Neutrophil (primary cell): Measurements from ENCODE around the gene SFTPD.
"Not testable (repeated sequence)": the region's sequence is repeated elsewhere in the genome, so short reads cannot be mapped to it uniquely, and the experiment has no call there.

Experiments
- H3K27ac ChIP-seq: fragments of 200-600 bp; sonication (generic); 2 replicates; pipeline ENCODE4 v1.5.1; 2016; ENCODE audit warnings: mild to moderate bottlenecking, moderate library complexity
- H3K27me3 ChIP-seq: fragments of 200-600 bp; sonication (generic); 2 replicates; pipeline ENCODE4 v1.6.0; 2016; ENCODE audit warnings: mild to moderate bottlenecking
- H3K36me3 ChIP-seq: fragments of 200-600 bp; sonication (generic); 2 replicates; pipeline ENCODE4 v1.5.1; 2017
- H3K4me1 ChIP-seq, 2 experiments: fragments of 200-600 bp in 1 of 2; sonication (generic) in 1 of 2; 1 replicate in 1 of 2; 2 replicates in 1 of 2; pipeline versions ENCODE4 v1.5.1 to v1.6.1; 2013 to 2016; ENCODE audit warnings: low read depth in 1 of 2, low read length in 1 of 2, mild to moderate bottlenecking in 1 of 2, moderate library complexity in 1 of 2; ENCODE audit not compliant: control insufficient read depth in 1 of 2, insufficient read depth in 1 of 2
- H3K4me3 ChIP-seq, 2 experiments: fragments of 200-600 bp in 1 of 2; sonication (generic) in 1 of 2; 1 replicate in 1 of 2; 2 replicates in 1 of 2; pipeline ENCODE4 v1.5.1; 2013 to 2016; ENCODE audit warnings: low read depth in 1 of 2, low read length in 1 of 2, mild to moderate bottlenecking in 1 of 2, moderate library complexity in 1 of 2
- H3K9me3 ChIP-seq: fragments of 200-600 bp; sonication (generic); 2 replicates; pipeline ENCODE4 v1.5.1; 2016
- TF ChIP-seq, protein P1 (sequence below): fragments of 200-600 bp; sonication (generic); IDR thresholded peaks from 2 replicates; pipeline ENCODE4 v1.5.1; 2016; ENCODE audit warnings: antibody characterized with exemption

The SFTPD gene

DNA sequence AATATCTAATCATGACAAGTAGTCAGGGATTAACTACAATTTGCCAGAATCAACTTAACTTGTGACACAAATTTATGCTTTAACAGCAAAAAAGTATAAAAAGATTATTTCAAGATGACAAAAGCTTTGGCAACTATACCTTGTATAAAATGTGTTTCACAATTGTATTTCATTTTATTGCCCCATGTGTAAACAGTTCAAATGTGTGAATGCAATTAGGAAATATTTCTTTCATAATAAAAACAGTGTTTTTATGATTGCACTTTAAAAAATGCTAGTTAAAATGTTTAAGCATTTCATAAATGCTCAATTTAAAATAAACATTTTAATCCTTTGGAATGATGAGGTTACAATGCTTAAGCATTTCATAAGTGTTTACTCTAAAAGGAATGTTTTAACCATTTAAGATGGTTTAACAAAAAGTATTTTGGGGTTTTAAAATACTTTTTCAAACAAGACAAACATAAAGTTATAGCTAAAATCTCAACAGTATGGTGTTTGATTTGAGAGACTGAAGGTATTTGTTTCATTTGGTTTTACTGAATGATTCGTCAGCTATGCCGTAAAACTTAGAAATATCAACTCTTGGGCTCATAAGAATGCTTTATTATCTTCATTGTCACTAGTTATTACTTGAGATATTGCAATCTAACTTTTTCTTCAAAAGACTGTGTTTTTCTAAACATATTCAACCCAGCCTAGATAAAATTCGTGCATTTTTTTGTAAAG is 50.1 kb downstream of the SFTPD start:
- Histone ChIP-seq H3K27ac (no peak overlapping the region), H3K4me1 (peaks cover 0 to 8% of the 10 kb centered on the region in 2 experiments), H3K36me3 (no peaks in the 10 kb centered on the region), H3K4me3 (no peak overlapping the region), H3K9me3 (no peaks in the 10 kb centered on the region), H3K27me3 (peaks cover 32% of the 10 kb centered on the region)
- TF ChIP-seq, protein P1, sequence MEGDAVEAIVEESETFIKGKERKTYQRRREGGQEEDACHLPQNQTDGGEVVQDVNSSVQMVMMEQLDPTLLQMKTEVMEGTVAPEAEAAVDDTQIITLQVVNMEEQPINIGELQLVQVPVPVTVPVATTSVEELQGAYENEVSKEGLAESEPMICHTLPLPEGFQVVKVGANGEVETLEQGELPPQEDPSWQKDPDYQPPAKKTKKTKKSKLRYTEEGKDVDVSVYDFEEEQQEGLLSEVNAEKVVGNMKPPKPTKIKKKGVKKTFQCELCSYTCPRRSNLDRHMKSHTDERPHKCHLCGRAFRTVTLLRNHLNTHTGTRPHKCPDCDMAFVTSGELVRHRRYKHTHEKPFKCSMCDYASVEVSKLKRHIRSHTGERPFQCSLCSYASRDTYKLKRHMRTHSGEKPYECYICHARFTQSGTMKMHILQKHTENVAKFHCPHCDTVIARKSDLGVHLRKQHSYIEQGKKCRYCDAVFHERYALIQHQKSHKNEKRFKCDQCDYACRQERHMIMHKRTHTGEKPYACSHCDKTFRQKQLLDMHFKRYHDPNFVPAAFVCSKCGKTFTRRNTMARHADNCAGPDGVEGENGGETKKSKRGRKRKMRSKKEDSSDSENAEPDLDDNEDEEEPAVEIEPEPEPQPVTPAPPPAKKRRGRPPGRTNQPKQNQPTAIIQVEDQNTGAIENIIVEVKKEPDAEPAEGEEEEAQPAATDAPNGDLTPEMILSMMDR: no peak

DNA sequence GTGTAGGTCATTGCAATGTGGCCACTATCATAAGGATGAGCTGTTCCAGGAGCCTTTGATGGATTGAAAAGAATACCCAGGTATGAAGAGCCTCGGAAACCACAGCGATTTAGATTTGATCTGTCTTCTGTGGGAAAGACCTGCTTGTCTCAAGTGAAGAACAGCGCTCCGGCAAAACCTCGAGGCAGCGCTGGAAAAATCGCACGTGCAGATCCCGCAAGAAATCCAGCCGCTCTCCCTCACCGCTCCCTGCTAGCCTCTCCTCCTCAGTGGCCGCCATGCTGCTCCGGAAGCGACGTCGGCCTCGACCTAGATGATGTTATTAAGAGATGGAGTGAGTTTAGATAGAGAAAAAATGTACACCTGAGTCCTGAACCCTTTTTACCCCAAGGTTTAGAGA is 56.0 kb downstream of the SFTPD start:
- H3K27me3 ChIP-seq, H3K4me1 ChIP-seq, H3K27ac ChIP-seq, H3K4me3 ChIP-seq, H3K36me3 ChIP-seq, H3K9me3 ChIP-seq: not testable (repeated sequence)

DNA sequence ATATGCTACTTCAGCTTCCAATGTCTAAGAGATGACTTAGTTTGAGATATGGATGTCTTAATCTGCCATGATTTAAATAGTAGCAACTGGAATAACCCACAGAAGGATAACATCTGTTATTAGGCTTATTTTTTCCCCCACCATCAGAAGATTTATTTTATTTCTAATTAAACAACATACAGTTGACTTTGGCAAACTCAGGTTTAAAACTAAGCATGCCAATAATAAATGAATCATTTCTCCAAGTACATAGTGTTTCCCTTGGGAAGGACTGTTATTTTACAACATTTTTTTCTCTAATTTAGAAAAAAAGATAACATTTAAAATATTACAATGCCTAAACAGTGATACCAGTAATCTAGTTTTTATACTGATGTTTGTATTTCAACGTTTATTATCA is 58.4 kb downstream of the SFTPD start:
- no peaks in the 10 kb centered on the region for H3K36me3 ChIP-seq
- H3K4me3 ChIP-seq: no peak overlapping the region
- no peaks in the 10 kb centered on the region for H3K9me3 ChIP-seq
- no peak overlapping the region for H3K27ac ChIP-seq
- H3K27me3 ChIP-seq: peaks cover 6% of the 10 kb centered on the region
- TF ChIP-seq, protein P1: no peak
- H3K4me1 ChIP-seq: no peaks in the 10 kb centered on the region

DNA sequence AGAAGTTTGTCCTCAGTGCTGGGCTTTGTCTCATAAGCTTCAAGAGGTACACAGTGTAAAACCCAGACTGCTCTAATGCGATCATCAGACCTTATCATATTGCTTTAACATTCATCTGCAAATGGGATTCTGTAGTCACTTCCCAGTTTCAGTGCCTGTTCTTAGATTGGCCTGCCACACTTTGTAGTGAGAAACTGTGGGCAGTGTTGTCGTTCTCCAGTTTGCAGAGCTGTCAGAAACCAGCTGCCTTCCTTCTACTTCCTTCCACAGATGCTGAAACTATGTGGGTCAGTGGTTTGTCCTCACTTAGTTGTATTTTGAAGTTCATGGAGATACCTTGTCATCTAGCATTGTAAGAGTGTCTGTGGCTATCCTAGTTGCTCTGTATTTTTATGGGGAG is 59.9 kb downstream of the SFTPD start:
- H3K9me3 ChIP-seq, H3K4me1 ChIP-seq, H3K27me3 ChIP-seq, H3K36me3 ChIP-seq, H3K4me3 ChIP-seq, H3K27ac ChIP-seq: not testable (repeated sequence)
